Mucosa of rectum (tissue), 2 donors: ENCODE results near the gene RIMS4.
"Not testable (repeated sequence)": the region's sequence is repeated elsewhere in the genome, so short reads cannot be mapped to it uniquely, and the experiment has no call there.

ENCODE experiments used
- H3K27ac ChIP-seq, 2 donors: one replicate each; pipeline ENCODE4 v1.7.0; 2013; ENCODE audit warnings: inconsistent platforms in 2 of 2, low read depth in 2 of 2, low read length in 2 of 2
- H3K27me3 ChIP-seq, 2 donors: one replicate each; pipeline ENCODE4 v1.7.0; 2013; ENCODE audit warnings: low read length in 2 of 2; ENCODE audit not compliant: control insufficient read depth in 2 of 2, insufficient read depth in 2 of 2
- H3K36me3 ChIP-seq, 2 donors: one replicate each; pipeline ENCODE4 v1.7.0; 2013; ENCODE audit warnings: low read length in 2 of 2; ENCODE audit not compliant: control insufficient read depth in 2 of 2, insufficient read depth in 2 of 2
- H3K4me1 ChIP-seq, 2 donors: one replicate each; pipeline ENCODE4 v1.7.0; 2013; ENCODE audit warnings: low read length in 2 of 2, mild to moderate bottlenecking in 1 of 2; ENCODE audit not compliant: control insufficient read depth in 2 of 2, insufficient read depth in 2 of 2
- H3K4me3 ChIP-seq, 2 donors: one replicate each; pipeline ENCODE4 v1.7.0; 2013; ENCODE audit warnings: low read length in 2 of 2
- H3K9ac ChIP-seq, 2 donors: one replicate each; pipeline ENCODE4 v1.7.0; 2013; ENCODE audit warnings: low read length in 2 of 2, low read depth in 1 of 2, mild to moderate bottlenecking in 1 of 2
- H3K9me3 ChIP-seq, 2 donors: one replicate each; pipeline ENCODE4 v1.7.0; 2013; ENCODE audit warnings: low read length in 2 of 2; ENCODE audit not compliant: control insufficient read depth in 2 of 2
- donor health status: healthy.
- donor health status: Normal muscosa, but diverticular disease.

RIMS4 gene

DNA sequence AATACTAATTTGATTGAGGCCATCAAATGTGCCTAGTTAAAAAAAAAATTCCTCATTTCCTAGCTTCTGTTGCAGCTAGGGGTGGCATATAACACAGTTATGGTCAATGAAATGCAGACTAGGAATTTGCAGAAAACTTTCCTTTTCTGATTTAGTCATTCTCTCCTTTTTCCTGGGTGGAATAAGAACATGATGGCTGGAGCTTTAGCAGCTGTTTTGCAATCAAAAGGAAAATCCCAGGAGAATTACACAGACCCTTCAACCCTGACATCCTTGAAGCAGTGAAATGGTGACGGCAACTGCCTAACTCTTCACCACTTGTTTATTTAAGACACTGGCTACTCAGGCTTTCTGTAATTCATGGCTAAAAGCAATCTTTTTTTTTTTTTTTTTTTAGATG, 23.1 kb upstream of the RIMS4 start:
- H3K27ac ChIP-seq = no peak overlapping the region
- H3K27me3 ChIP-seq = peaks cover 1 to 4% of the 10 kb centered on the region in 2 donors
- H3K9me3 ChIP-seq = no peaks in the 10 kb centered on the region
- H3K9ac ChIP-seq = no peak overlapping the region
- H3K4me1 ChIP-seq = no peaks in the 10 kb centered on the region
- H3K36me3 ChIP-seq = no peaks in the 10 kb centered on the region
- no peak overlapping the region for H3K4me3 ChIP-seq

DNA sequence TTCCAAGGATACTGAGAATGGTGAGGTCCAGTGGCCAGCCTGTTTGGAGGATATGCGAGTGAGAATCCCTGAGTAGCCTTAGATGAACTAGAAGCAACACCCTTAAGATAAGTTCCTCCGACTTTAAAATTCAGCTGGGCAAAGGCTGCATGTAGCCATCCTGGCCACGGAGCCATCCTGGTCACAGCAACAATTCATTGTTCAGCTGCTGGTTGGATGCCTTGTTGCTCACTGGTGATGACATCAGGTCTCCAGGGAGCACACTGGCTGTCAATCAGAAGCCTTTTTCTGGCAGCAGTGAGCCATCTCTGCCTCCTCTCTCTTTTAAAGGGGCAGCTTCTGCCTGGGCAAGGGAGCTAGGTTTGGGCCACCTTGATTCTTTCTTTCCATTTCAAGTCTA, 22.4 kb upstream of the RIMS4 start:
- no peaks in the 10 kb centered on the region for H3K9me3 ChIP-seq
- no peaks in the 10 kb centered on the region for H3K4me1 ChIP-seq
- H3K27me3 ChIP-seq = peaks cover 0 to 1% of the 10 kb centered on the region in 2 donors
- no peak overlapping the region for H3K9ac ChIP-seq
- H3K4me3 ChIP-seq = no peak overlapping the region
- no peaks in the 10 kb centered on the region for H3K36me3 ChIP-seq
- H3K27ac ChIP-seq = no peak overlapping the region

DNA sequence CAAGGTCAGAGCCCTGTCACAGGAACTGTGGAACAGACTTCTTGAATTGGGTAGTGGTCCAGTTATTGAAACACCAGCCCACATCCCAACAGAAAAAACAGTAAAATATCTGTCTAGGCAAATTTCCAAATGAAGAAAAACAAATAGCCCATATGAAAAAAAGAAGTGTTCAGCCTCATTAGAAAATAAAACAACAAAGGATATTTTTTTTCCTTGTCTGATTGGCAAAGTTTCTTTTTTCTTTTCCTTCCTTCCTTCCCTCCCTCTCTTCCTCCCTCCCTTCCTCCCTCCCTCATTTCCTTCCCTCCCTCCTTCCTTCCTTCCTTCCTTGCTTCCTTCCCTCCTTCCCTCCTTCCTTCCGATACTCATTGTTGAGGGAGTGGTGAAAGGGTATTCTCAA, 20.6 kb upstream of the RIMS4 start:
- no peaks in the 10 kb centered on the region for H3K36me3 ChIP-seq
- no peaks in the 10 kb centered on the region for H3K4me1 ChIP-seq
- no peak overlapping the region for H3K4me3 ChIP-seq
- no peak overlapping the region for H3K27ac ChIP-seq
- no peaks in the 10 kb centered on the region for H3K27me3 ChIP-seq
- no peaks in the 10 kb centered on the region for H3K9me3 ChIP-seq
- H3K9ac ChIP-seq = no peak overlapping the region

DNA sequence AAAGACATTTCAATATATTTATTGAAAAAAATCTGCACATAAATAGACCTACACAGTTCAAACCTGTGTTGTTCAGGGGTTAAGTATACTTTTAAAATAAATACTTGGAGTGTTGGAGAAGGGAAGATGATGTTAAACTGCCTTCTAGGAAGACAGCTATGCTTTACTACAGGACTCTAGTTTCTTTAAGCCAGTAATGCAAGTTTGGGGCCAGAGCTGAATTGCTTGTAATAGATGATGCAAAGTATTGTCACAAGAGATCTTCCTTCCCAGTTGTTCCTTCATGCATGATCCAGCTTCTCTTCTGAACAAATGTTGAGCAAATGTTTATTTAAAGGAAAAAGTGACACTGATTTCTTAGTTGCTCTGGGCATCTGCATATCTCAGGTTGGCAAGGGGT, 20.2 kb upstream of the RIMS4 start:
- no peaks in the 10 kb centered on the region for H3K27me3 ChIP-seq

DNA sequence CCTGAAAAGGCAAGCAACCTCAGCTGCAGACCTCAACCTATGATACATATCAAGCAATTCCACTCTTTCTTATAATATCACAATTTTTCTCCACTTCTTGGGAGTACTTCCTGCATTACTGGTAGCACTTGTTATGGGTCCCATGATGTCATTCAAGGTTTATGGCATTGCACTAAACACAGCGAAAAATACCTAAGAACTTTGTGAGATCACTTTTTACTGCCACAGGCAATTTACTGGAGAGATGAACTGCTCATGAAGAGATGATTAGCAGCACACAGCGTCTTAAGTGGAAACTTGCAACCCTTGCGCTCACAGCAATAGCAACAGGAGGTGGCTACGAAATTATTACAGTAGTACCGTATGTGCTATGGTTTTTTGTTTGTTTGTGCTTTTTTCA, 19.3 kb upstream of the RIMS4 start:
- Histone ChIP-seq H3K27ac (no peak overlapping the region), H3K9ac (no peak overlapping the region), H3K4me1 (no peaks in the 10 kb centered on the region), H3K27me3 (no peaks in the 10 kb centered on the region), H3K36me3 (no peaks in the 10 kb centered on the region), H3K4me3 (no peak overlapping the region), H3K9me3 (no peaks in the 10 kb centered on the region)

More for the DNA sequence above, 20.2 kb upstream of the RIMS4 start:
- Histone ChIP-seq H3K4me3 (no peak overlapping the region), H3K36me3 (no peaks in the 10 kb centered on the region), H3K27ac (no peak overlapping the region), H3K4me1 (no peaks in the 10 kb centered on the region), H3K9me3 (no peaks in the 10 kb centered on the region), H3K9ac (no peak overlapping the region)

DNA sequence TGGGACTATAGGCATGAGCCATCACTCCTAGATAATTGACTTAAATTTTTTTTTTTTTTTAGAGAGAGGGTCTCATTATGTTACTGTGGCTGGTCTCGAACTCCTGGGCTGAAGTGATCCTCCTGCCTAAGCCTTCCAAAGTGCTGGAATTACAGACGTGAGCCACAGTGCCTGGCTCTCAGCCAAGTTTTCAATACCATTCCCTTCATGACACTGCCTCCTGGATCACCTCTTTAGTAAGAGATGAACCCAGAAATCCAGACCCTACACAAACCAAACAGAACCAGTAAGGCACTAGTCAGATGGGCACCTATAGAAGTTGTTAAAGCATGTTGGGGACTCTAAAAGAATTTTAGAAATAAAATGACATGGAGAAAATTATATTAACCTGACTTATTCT, 18.3 kb upstream of the RIMS4 start:
- Histone ChIP-seq H3K9ac (no peak overlapping the region), H3K27me3 (no peaks in the 10 kb centered on the region), H3K9me3 (no peaks in the 10 kb centered on the region), H3K27ac (no peak overlapping the region), H3K4me3 (no peak overlapping the region), H3K36me3 (no peaks in the 10 kb centered on the region), H3K4me1 (no peaks in the 10 kb centered on the region)

DNA sequence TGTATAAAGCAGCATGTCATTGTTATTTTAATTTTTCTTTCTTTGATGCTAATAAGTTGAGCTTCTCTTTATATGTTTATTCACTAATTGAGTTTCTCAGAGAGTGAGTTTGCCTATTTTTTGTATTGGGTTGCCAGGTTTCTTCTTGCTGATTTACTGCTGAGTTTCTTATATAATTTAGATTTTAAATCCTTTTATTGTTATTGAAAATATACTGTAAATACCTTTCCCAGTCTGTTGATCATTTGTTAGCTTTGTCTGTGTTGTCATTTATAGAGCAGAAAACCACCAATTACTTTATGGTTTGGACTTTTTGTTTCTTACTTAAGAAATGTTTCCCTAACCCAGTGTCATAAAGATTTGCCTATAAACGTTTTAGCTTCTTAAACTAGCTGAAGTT, 17.1 kb upstream of the RIMS4 start:
- Histone ChIP-seq H3K27ac (no peak overlapping the region), H3K36me3 (no peaks in the 10 kb centered on the region), H3K4me3 (no peak overlapping the region), H3K9me3 (no peaks in the 10 kb centered on the region), H3K27me3 (no peaks in the 10 kb centered on the region), H3K4me1 (no peaks in the 10 kb centered on the region), H3K9ac (no peak overlapping the region)

DNA sequence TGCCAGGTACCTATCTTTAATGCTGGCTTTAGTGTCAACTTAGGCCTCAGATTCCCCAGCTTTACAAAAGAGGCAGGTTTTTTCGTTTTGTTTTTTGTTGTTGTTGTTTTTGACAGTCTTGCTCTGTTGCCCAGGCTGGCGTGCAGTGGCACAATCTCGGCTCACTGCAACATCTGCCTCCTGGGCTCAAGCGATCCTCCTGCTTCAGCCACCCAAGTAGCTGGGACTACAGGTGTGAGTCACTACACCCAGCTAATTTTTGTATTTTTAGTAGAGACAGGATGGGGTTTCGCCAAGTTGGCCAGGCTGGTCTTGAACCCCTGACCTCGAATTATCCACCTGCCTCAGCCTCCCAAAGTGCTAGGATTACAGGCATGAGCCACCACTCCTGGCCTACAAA, 11.2 kb upstream of the RIMS4 start:
- H3K36me3 ChIP-seq, H3K27me3 ChIP-seq, H3K27ac ChIP-seq, H3K9ac ChIP-seq, H3K4me1 ChIP-seq, H3K9me3 ChIP-seq, H3K4me3 ChIP-seq: not testable (repeated sequence)

DNA sequence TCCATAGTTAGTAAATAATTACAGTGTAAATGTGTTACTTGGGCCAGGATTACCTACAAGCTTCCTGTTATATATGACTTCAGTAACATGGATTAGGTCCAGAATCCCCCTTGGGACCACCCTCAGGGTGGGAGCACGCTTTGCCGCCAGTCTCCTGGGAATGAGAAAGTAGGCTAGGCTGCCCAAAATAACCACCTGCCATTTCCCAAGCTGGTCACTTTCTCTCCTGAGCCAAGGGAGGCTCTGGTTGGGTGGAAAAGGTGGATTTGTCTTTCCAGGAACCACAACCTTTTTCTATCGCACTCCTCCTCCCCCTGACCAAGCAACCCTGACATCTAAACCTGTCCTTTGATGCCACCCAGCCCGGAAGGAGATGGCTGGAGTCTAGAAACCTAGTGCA, 9.6 kb upstream of the RIMS4 start:
- no peak overlapping the region for H3K27ac ChIP-seq
- H3K4me1 ChIP-seq = no peaks in the 10 kb centered on the region
- H3K4me3 ChIP-seq = no peak overlapping the region
- H3K36me3 ChIP-seq = no peaks in the 10 kb centered on the region
- no peaks in the 10 kb centered on the region for H3K9me3 ChIP-seq
- H3K27me3 ChIP-seq = no peaks in the 10 kb centered on the region
- no peak overlapping the region for H3K9ac ChIP-seq

DNA sequence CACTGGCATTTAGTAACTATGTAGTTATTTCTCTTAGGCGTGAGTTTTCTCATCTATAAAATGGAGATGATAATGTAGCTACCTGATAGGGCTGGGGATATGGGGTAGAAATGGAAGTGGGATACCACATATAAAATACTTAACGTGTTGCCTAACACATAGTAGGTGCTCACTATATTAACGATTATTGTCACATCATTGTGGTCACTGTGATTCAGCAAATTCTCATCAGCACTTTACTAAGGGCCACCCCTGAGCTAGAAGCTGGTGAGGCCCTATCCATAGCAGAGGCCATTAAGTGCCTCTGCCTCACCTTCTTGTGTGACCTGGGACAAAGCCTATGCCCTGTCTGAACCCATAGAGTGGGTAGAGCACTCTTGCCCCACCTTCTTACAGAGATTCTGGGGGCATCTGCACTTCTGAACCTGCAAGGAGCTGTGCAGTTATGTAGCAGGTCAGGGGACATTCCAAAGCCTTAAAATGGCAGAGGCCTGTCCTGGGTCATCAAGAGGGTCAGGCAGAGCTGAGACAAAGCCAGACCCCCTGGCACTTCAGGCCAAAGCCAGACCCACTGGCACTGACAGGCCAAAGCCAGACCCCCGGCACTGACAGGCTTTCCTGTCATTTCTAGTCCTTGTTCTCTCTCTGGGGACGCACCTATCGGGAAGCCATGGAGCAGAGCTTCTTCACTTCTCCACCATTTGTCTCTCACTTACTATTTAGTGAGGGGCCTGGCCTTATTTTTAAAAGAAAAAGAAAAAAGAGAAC, 7.0 kb upstream of the RIMS4 start:
- Histone ChIP-seq H3K9me3 (peaks cover 0 to under 1% of the 10 kb centered on the region in 2 donors), H3K36me3 (no peaks in the 10 kb centered on the region), H3K27ac (no peak overlapping the region), H3K9ac (no peak overlapping the region), H3K4me3 (no peak overlapping the region), H3K4me1 (no peaks in the 10 kb centered on the region), H3K27me3 (peaks cover 0 to 3% of the 10 kb centered on the region in 2 donors)
